Panc1 (cell line): ENCODE measurements around the gene FXYD3.

ENCODE experiments used
- CTCF ChIP-seq: fragments of 450-650 bp; IDR thresholded peaks from 2 replicates; pipeline ENCODE4 v1.5.1; 2017; ENCODE audit warnings: mild to moderate bottlenecking
- POLR2AphosphoS5 ChIP-seq: IDR thresholded peaks from 2 replicates; pipeline ENCODE4 v1.6.1; 2012; ENCODE audit warnings: mild to moderate bottlenecking, low read depth, low read length, moderate library complexity
- SIN3A ChIP-seq: IDR thresholded peaks from 2 replicates; pipeline ENCODE4 v1.6.1; 2012; ENCODE audit warnings: low read depth, mild to moderate bottlenecking, low read length, moderate library complexity, borderline replicate concordance; ENCODE audit not compliant: insufficient read depth

GRCh38 chr19:35165200-35166058, 49.8 kb downstream of the FXYD3 start:
- TF ChIP-seq POLR2AphosphoS5 (no peak), CTCF (no peak), SIN3A (no peak)
